PC-3 (cell line): ENCODE data around the gene SHISA2.

Experiments used
- EZH2phosphoT487 ChIP-seq: fragments of 300-600 bp; sonication (generic); IDR thresholded peaks from 2 replicates; pipeline ENCODE4 v1.6.1; 2018; ENCODE audit warnings: mild to moderate bottlenecking, antibody characterized with exemption, low read length, borderline replicate concordance
- TF ChIP-seq, protein P1 (sequence below): fragments of 300-600 bp; sonication (generic); conservative IDR thresholded peaks from 2 replicates; pipeline ENCODE4 v1.5.1; 2017; ENCODE audit warnings: antibody characterized with exemption, low read depth, mild to moderate bottlenecking, low read length

DNA sequence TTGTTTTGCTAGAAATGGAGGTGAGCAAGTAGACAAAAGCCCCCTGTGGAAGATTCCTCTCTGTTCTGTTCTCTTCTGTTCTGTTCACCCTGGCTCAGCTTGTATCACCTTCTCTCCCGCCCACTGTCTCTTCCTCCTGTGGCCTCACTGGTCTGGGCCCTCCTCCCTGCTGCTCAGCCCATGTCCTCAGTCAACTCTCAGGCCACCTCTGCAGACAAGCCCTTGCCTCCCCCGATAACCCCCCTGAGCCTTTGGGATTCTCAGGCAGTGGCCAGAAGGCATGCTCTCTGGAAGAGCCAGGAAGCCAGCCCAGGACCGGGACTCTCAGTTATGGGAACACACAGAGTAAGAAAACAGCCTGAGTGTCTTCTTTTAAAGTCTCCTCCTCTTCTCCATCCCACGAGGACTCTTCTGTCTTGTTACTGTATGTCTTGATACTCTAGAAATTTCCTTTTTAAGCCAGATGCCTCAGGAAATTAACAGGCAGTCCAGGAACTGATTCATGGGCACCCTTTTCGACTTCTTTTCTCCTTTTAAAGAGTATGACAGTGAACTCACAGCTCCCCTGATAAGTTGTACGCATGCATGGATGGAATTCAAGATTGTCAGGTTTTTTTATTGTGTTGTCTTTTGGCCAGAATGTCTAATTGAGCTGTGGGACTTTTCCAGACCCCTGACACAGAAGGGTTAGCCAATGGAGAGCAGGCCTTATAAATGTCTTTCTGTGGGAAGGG is 33.7 kb downstream of the SHISA2 start:
- TF ChIP-seq, protein P1, sequence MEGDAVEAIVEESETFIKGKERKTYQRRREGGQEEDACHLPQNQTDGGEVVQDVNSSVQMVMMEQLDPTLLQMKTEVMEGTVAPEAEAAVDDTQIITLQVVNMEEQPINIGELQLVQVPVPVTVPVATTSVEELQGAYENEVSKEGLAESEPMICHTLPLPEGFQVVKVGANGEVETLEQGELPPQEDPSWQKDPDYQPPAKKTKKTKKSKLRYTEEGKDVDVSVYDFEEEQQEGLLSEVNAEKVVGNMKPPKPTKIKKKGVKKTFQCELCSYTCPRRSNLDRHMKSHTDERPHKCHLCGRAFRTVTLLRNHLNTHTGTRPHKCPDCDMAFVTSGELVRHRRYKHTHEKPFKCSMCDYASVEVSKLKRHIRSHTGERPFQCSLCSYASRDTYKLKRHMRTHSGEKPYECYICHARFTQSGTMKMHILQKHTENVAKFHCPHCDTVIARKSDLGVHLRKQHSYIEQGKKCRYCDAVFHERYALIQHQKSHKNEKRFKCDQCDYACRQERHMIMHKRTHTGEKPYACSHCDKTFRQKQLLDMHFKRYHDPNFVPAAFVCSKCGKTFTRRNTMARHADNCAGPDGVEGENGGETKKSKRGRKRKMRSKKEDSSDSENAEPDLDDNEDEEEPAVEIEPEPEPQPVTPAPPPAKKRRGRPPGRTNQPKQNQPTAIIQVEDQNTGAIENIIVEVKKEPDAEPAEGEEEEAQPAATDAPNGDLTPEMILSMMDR, result no peak
- TF ChIP-seq EZH2phosphoT487, result no peak
